PC-9 (cell line): Measurements from ENCODE around the gene TMEM242. TPM values are rescaled to one million over a fixed set of nuclear protein-coding genes. Genes with fewer than 3 reads are reported as not detected.

ENCODE experiments used
- BruUV-seq: library from RNA; stranded (reverse); fragments of 400-500 nt; replicated peaks from 2 replicates; lab custom pipeline; 2021; lab: Mats Ljungman, UMichigan
- CTCF ChIA-PET: fragments of 300-600 bp; sonication (Branson Sonifier 250); formaldehyde crosslinking; loops from one replicate; lab custom pipeline; 2022; ENCODE audit warnings: antibody characterized with exemption; lab: Charles Lee
- POLR2A ChIA-PET: fragments of 300-600 bp; sonication (Branson Sonifier 250); formaldehyde crosslinking; loops from one replicate; lab custom pipeline; 2022; ENCODE audit warnings: antibody characterized with exemption; ENCODE audit not compliant: unreplicated experiment; lab: Charles Lee
- DNase-seq, 2 experiments: peaks; one replicate each; pipeline versions ENCODE4 v3.0.0 to v3.0.0-alpha.2; 2015 to 2022; ENCODE audit warnings: mixed read lengths in 1 of 2
- H2AFZ ChIP-seq: fragments of 200-600 bp; sonication (generic); 2 replicates; pipeline ENCODE4 v1.8.1; 2017; ENCODE audit warnings: antibody characterized with exemption
- H3F3A ChIP-seq: fragments of 200-600 bp; sonication (generic); 2 replicates; pipeline ENCODE4 v1.8.1; 2017; ENCODE audit warnings: antibody characterized with exemption, mild to moderate bottlenecking, low read depth; ENCODE audit not compliant: insufficient read depth
- H3K27ac ChIP-seq: fragments of 200-600 bp; sonication (generic); 2 replicates; pipeline ENCODE4 v1.6.1; 2016; ENCODE audit warnings: mixed run types
- H3K27me3 ChIP-seq: fragments of 200-600 bp; sonication (generic); 2 replicates; pipeline ENCODE4 v1.6.1; 2016; ENCODE audit warnings: low read depth, mixed run types; ENCODE audit not compliant: insufficient read depth
- H3K36me3 ChIP-seq: fragments of 200-600 bp; sonication (generic); 2 replicates; pipeline ENCODE4 v1.6.1; 2016; ENCODE audit warnings: low read depth, mixed run types
- H3K4me1 ChIP-seq: fragments of 200-600 bp; sonication (generic); replicated peaks from 2 replicates; pipeline ENCODE4 v1.6.1; 2016; ENCODE audit warnings: mixed run types; ENCODE audit not compliant: insufficient read depth
- H3K4me2 ChIP-seq: fragments of 200-600 bp; sonication (generic); 2 replicates; pipeline ENCODE4 v1.6.1; 2017; ENCODE audit warnings: mixed run types
- H3K4me3 ChIP-seq: fragments of 200-600 bp; sonication (generic); 2 replicates; pipeline ENCODE4 v1.6.1; 2016; ENCODE audit warnings: mixed run types
- H3K79me2 ChIP-seq: fragments of 200-600 bp; sonication (generic); 2 replicates; pipeline ENCODE4 v1.6.1; 2017; ENCODE audit warnings: low read depth, mixed run types
- H3K9me2 ChIP-seq: fragments of 200-600 bp; sonication (generic); 2 replicates; pipeline ENCODE4 v1.8.1; 2017; ENCODE audit warnings: mild to moderate bottlenecking; ENCODE audit not compliant: insufficient read depth
- H3K9me3 ChIP-seq: fragments of 200-600 bp; sonication (generic); 2 replicates; pipeline ENCODE4 v1.8.1; 2016; ENCODE audit warnings: low read depth; ENCODE audit not compliant: insufficient read depth
- H4K20me1 ChIP-seq: fragments of 200-600 bp; sonication (generic); 2 replicates; pipeline ENCODE4 v1.8.1; 2017; ENCODE audit not compliant: insufficient read depth
- EZH2 ChIP-seq: fragments of 200-600 bp; sonication (generic); IDR thresholded peaks from 2 replicates; pipeline ENCODE4 v1.8.0; 2017; ENCODE audit warnings: antibody characterized with exemption, low read depth
- intact Hi-C: fragments of 100-400 bp; cut with micrococcal nuclease; formaldehyde crosslinking; loops from one replicate; pipeline ENCODE4 v1.10.0; 2022; ENCODE audit not compliant: unreplicated experiment
- total RNA-seq: library from RNA; stranded (reverse); gene quantifications from 2 replicates; pipeline ENCODE4 v1.2.3, GENCODE V29; 2021
- TF ChIP-seq, protein P1 (sequence below): fragments of 200-600 bp; sonication (generic); conservative IDR thresholded peaks from 2 replicates; pipeline ENCODE4 v1.6.1; 2017; ENCODE audit warnings: mixed run types, antibody characterized with exemption, mild to moderate bottlenecking, moderate library complexity

Gene TMEM242
- total RNA-seq, 1 experiment from 2014 or later = 8.1 TPM

DNA sequence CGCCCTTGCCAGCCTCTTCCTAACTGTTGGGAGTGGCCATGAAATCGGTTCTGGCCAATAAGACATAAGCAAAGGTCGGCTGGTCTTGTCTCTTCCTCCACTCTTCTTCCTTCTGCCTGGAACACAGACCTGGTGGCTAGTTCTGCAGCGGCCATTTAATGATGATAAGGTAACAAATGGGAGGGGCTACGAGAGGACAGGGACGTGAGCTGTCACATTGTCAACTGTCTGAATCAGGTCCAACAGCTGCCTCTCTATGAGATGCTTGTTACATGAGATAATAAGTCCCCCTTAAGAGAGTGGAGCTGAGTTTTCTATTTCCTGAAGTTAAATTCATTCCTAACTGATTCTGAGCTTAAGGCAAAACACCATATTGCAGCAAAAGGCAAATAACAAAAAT is 12.5 kb upstream of the TMEM242 start:
- BruUV-seq = no TSS peak

DNA sequence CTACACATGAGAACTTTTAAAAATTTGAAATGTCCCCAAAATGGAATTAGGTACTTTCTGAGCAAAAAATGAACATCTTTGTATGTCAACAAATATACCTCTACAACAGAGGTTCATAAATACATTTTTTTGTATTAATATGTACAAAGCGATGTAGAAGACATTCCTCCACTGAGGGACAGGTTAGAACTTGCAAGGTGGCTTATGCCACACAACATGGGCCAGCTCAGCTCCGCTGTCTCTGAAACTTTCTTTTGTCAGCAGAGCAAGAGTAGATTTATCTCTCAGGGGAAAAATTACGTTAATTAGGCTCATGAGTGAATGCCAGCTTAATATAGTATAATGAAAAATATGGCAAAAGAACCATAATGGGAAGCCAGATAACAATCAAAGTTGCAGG is 10.6 kb upstream of the TMEM242 start:
- no peak overlapping the region for H2AFZ ChIP-seq
- H3K4me2 ChIP-seq = no peak overlapping the region
- intact Hi-C loops = no loop called here
- peaks cover 25% of the 10 kb centered on the region for H3K4me1 ChIP-seq
- H3K36me3 ChIP-seq = no peaks in the 10 kb centered on the region
- no peak overlapping the region for H3K27ac ChIP-seq
- H3K9me3 ChIP-seq = no peaks in the 10 kb centered on the region
- no peaks in the 10 kb centered on the region for H4K20me1 ChIP-seq
- BruUV-seq = no TSS peak
- no peaks in the 10 kb centered on the region for H3K9me2 ChIP-seq
- no peaks in the 10 kb centered on the region for H3K27me3 ChIP-seq
- H3K79me2 ChIP-seq = no peaks in the 10 kb centered on the region
- peaks cover 16% of the 10 kb centered on the region; the same call in 1 of the 2 replicates for H3F3A ChIP-seq
- ChIA-PET CTCF (interaction anchor here (0.7 kb wide), 1 partner anchor 39 kb away, joined by 3 read pairs; no protein-coding TSS in a partner anchor), POLR2A (no interaction called here)
- H3K4me3 ChIP-seq = no peak overlapping the region
- DNase-seq = no peak
- TF ChIP-seq, protein P1, sequence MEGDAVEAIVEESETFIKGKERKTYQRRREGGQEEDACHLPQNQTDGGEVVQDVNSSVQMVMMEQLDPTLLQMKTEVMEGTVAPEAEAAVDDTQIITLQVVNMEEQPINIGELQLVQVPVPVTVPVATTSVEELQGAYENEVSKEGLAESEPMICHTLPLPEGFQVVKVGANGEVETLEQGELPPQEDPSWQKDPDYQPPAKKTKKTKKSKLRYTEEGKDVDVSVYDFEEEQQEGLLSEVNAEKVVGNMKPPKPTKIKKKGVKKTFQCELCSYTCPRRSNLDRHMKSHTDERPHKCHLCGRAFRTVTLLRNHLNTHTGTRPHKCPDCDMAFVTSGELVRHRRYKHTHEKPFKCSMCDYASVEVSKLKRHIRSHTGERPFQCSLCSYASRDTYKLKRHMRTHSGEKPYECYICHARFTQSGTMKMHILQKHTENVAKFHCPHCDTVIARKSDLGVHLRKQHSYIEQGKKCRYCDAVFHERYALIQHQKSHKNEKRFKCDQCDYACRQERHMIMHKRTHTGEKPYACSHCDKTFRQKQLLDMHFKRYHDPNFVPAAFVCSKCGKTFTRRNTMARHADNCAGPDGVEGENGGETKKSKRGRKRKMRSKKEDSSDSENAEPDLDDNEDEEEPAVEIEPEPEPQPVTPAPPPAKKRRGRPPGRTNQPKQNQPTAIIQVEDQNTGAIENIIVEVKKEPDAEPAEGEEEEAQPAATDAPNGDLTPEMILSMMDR = no peak
- TF ChIP-seq EZH2 = no peak

More for the DNA sequence above, 12.5 kb upstream of the TMEM242 start:
- intact Hi-C loops = no loop called here
- Histone ChIP-seq H3F3A (no peaks in the 10 kb centered on the region), H3K27ac (no peak overlapping the region), H4K20me1 (no peaks in the 10 kb centered on the region), H3K36me3 (no peaks in the 10 kb centered on the region), H3K4me3 (no peak overlapping the region), H3K9me2 (no peaks in the 10 kb centered on the region), H3K79me2 (no peaks in the 10 kb centered on the region), H3K9me3 (no peaks in the 10 kb centered on the region), H3K27me3 (no peaks in the 10 kb centered on the region), H3K4me2 (no peak overlapping the region), H2AFZ (no peak overlapping the region), H3K4me1 (peaks cover 8% of the 10 kb centered on the region; the same call in 1 of the 2 replicates)
- POLR2A ChIA-PET = no interaction called here
- TF ChIP-seq, protein P1 = no peak
- TF ChIP-seq EZH2 = no peak
- CTCF ChIA-PET = interaction anchor here (0.7 kb wide), 1 partner anchor 536 kb away, joined by 3 read pairs; no protein-coding TSS in a partner anchor
- no peak for DNase-seq

DNA sequence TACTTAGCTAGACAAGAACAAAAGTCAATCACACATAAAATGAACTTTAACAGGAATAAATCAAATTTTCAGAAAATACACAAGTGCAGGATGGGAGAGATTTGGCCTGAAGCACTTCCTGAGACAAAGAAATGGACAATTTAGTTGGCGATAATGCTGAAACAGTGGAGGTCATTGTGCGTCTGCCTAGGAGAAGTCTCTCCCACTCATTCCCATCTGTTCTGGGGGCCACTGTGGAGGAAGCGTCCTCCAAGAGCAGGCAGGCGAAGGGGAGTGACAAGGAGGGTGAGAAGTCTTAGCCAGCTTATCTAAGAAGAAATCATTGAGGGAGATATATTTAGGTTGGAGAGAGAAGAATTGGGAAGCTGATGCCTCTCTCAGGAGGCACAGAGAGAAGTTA is 10.2 kb upstream of the TMEM242 start:
- TF ChIP-seq, protein P1 = no peak
- no peak for TF ChIP-seq EZH2
- peaks cover 16% of the 10 kb centered on the region; the same call in 1 of the 2 replicates for H3F3A ChIP-seq
- POLR2A ChIA-PET = no interaction called here
- no peaks in the 10 kb centered on the region for H3K9me3 ChIP-seq
- peaks cover 29% of the 10 kb centered on the region for H3K4me1 ChIP-seq
- BruUV-seq = no TSS peak
- H3K27me3 ChIP-seq = no peaks in the 10 kb centered on the region
- H4K20me1 ChIP-seq = no peaks in the 10 kb centered on the region
- H2AFZ ChIP-seq = no peak overlapping the region
- no peak overlapping the region for H3K27ac ChIP-seq
- H3K4me2 ChIP-seq = no peak overlapping the region
- CTCF ChIA-PET = interaction anchor here (0.7 kb wide), 1 partner anchor 333 kb away, joined by 3 read pairs; no protein-coding TSS in a partner anchor
- DNase-seq = no peak
- no peak overlapping the region for H3K4me3 ChIP-seq
- intact Hi-C loops = no loop called here
- no peaks in the 10 kb centered on the region for H3K9me2 ChIP-seq
- no peaks in the 10 kb centered on the region for H3K36me3 ChIP-seq
- H3K79me2 ChIP-seq = no peaks in the 10 kb centered on the region
